Ascending aorta (tissue), 2 donors: ENCODE results near the gene RAB11FIP5. TPM values are rescaled to one million over a fixed set of nuclear protein-coding genes. Genes with fewer than 3 reads are reported as not detected.
"Not testable (repeated sequence)": the region's sequence is repeated elsewhere in the genome, so short reads cannot be mapped to it uniquely, and the experiment has no call there.

Experiments
- DNase-seq, 2 donors: peaks; one replicate each; pipeline ENCODE4 v3.0.0-alpha.2; 2019; ENCODE audit warnings: low spot score in 2 of 2
- H3K27ac ChIP-seq, 2 donors: fragments of 200-600 bp; sonication (generic); one replicate each; pipeline ENCODE4 v1.5.1; 2016 to 2017; ENCODE audit warnings: mild to moderate bottlenecking in 1 of 2
- H3K27me3 ChIP-seq: fragments of 200-600 bp; sonication (generic); one replicate; pipeline ENCODE4 v1.5.1; 2017
- H3K36me3 ChIP-seq, 2 donors: fragments of 200-600 bp; sonication (generic); one replicate each; pipeline ENCODE4 v1.5.1; 2016
- H3K4me1 ChIP-seq, 2 donors: fragments of 200-600 bp; sonication (generic); one replicate each; pipeline ENCODE4 v1.5.1; 2016 to 2017; ENCODE audit warnings: mild to moderate bottlenecking in 1 of 2
- H3K4me3 ChIP-seq, 2 donors: fragments of 200-600 bp; sonication (generic); one replicate each; pipeline ENCODE4 v1.5.1; 2016 to 2017; ENCODE audit warnings: mild to moderate bottlenecking in 1 of 2
- H3K9me3 ChIP-seq, 2 donors: fragments of 200-600 bp; sonication (generic); one replicate each; pipeline ENCODE4 v1.5.1; 2016
- intact Hi-C: fragments of 100-400 bp; cut with DNase I; formaldehyde crosslinking; loops from one replicate; pipeline ENCODE4 v1.15.1; 2023
- total RNA-seq: library from RNA; depleted of rRNA; stranded (reverse); fragments of >200 nt; gene quantifications from one replicate; pipeline ENCODE4 v1.1.0, GENCODE V29; 2016
- TF ChIP-seq, protein P1 (sequence below), 3 experiments: fragments of 200-600 bp in 2 of 3; fragments of 450-650 bp in 1 of 3; sonication (generic) in 2 of 3; IDR thresholded peaks; one replicate each; pipeline ENCODE4 v1.5.1; 2016 to 2019; ENCODE audit warnings: antibody characterized with exemption in 3 of 3, mild to moderate bottlenecking in 1 of 3, moderate library complexity in 1 of 3

Gene RAB11FIP5
- total RNA-seq, 1 donor from 2014 or later: 95.3 TPM

DNA sequence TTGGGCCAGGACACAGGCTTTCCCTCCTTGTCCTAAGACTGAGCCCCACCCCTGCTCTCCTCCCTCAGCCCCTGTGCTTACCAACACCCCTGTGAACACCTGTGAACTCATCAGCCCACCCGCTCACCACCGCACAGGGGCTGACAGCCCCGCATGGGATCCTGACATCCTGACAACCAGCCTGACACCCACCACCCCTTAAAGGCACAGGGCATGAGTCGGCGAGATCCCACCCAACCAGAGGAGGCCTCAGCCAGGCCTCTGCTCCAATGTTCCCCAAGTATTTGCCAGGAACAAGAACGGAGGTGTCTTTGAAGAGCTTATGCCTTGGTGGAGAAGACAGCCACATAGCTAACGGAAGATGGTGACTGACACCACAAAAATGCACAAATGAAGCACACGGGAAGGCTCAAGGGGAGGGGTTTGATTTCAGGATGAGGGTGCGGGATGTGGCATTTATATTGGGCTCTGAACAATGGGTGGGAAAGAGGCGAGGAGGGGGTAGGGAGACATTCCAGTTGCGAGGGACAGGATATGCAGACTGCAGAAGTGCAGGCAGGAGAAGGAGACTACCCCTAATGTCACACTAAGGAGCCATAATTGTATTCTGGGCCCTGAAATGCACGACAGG lies 11.0 kb downstream of the RAB11FIP5 start:
- no peaks in the 10 kb centered on the region for H3K36me3 ChIP-seq

DNA sequence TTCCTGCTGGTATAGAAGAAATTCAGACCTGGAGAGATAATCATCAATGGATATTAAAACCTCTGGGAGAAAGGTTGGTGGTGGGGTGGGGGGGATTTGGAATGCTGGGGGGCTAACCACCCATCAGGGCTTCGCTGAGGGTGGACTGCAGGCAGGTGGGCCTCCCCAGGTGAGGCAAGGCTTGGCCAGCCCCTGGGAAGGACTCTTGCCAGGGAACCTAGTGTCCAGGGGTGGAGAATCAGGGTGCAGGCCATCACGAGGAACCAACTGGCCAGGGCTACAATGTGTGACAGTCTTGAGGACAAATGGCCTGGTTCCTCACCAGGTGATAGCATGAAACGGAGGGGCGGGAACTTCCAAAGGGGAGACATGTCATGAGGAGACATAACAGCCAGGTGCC lies 11.8 kb downstream of the RAB11FIP5 start:
- no peak for DNase-seq
- Histone ChIP-seq H3K27ac (no peak overlapping the region), H3K9me3 (no peaks in the 10 kb centered on the region), H3K4me1 (peaks cover 0 to under 1% of the 10 kb centered on the region in 2 donors), H3K4me3 (no peak overlapping the region), H3K36me3 (no peaks in the 10 kb centered on the region), H3K27me3 (no peaks in the 10 kb centered on the region)
- TF ChIP-seq, protein P1, sequence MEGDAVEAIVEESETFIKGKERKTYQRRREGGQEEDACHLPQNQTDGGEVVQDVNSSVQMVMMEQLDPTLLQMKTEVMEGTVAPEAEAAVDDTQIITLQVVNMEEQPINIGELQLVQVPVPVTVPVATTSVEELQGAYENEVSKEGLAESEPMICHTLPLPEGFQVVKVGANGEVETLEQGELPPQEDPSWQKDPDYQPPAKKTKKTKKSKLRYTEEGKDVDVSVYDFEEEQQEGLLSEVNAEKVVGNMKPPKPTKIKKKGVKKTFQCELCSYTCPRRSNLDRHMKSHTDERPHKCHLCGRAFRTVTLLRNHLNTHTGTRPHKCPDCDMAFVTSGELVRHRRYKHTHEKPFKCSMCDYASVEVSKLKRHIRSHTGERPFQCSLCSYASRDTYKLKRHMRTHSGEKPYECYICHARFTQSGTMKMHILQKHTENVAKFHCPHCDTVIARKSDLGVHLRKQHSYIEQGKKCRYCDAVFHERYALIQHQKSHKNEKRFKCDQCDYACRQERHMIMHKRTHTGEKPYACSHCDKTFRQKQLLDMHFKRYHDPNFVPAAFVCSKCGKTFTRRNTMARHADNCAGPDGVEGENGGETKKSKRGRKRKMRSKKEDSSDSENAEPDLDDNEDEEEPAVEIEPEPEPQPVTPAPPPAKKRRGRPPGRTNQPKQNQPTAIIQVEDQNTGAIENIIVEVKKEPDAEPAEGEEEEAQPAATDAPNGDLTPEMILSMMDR (IDR thresholded peaks at IDR 0.05): no peak
- intact Hi-C loops: no loop called here

More for the DNA sequence above, 11.0 kb downstream of the RAB11FIP5 start:
- intact Hi-C loops: no loop called here
- TF ChIP-seq, protein P1 (IDR thresholded peaks at IDR 0.05): no peak
- no peaks in the 10 kb centered on the region for H3K9me3 ChIP-seq
- no peaks in the 10 kb centered on the region for H3K27me3 ChIP-seq
- no peak overlapping the region for H3K4me3 ChIP-seq
- peaks cover 0 to 8% of the 10 kb centered on the region in 2 donors for H3K4me1 ChIP-seq
- H3K27ac ChIP-seq: no peak overlapping the region
- no peak for DNase-seq

DNA sequence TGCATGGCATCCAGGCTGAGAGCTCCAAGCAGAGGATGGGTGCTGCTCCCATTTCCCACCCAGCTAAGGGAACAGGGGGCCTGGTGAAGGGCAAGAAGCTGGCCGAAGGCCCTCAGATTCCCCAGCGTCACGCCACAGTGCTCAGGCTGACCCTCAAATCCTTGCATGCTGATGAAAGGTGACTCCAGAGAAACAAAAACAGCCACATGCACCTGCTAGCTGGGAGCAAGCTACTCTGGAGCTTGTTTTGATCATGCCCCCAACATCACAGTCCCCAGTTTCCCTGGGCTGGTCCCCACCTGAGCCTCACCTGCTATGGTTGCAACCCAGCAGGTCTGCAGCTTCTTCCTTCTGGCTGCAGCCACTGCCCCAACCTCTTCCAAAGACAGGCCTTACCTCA lies 13.3 kb downstream of the RAB11FIP5 start:
- no peaks in the 10 kb centered on the region for H3K9me3 ChIP-seq
- TF ChIP-seq, protein P1 (IDR thresholded peaks at IDR 0.05): no peak
- peaks cover 0 to under 1% of the 10 kb centered on the region in 2 donors for H3K4me1 ChIP-seq
- intact Hi-C loops: no loop called here
- no peaks in the 10 kb centered on the region for H3K27me3 ChIP-seq
- no peak overlapping the region for H3K4me3 ChIP-seq
- no peaks in the 10 kb centered on the region for H3K36me3 ChIP-seq
- H3K27ac ChIP-seq: no peak overlapping the region
- DNase-seq: no peak

DNA sequence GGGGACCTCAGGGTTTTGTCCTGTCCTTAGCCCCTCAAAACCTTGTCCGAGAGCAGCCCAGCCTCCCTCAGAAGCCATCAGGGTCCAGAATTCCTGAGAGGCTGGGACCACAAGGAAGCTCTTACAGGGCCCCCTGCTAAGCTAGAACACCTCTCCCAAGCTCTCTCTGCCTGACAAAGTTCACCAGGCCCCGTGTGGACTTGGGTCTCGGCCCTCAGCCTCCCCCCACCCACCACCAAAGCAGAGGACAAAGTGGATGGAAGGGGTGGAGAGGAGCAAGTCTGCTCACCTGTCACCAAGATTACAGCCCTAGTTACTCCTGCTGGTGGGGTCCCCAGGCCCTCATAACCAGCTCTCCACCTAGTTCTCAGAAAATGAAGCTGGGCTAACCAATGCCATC lies 16.8 kb downstream of the RAB11FIP5 start:
- Histone ChIP-seq H3K27ac (no peak overlapping the region), H3K4me1 (peaks cover 4 to 32% of the 10 kb centered on the region in 2 donors), H3K27me3 (no peaks in the 10 kb centered on the region), H3K4me3 (no peak overlapping the region), H3K9me3 (no peaks in the 10 kb centered on the region), H3K36me3 (no peaks in the 10 kb centered on the region)
- intact Hi-C loops: no loop called here
- DNase-seq: no peak
- TF ChIP-seq, protein P1 (IDR thresholded peaks at IDR 0.05): no peak

DNA sequence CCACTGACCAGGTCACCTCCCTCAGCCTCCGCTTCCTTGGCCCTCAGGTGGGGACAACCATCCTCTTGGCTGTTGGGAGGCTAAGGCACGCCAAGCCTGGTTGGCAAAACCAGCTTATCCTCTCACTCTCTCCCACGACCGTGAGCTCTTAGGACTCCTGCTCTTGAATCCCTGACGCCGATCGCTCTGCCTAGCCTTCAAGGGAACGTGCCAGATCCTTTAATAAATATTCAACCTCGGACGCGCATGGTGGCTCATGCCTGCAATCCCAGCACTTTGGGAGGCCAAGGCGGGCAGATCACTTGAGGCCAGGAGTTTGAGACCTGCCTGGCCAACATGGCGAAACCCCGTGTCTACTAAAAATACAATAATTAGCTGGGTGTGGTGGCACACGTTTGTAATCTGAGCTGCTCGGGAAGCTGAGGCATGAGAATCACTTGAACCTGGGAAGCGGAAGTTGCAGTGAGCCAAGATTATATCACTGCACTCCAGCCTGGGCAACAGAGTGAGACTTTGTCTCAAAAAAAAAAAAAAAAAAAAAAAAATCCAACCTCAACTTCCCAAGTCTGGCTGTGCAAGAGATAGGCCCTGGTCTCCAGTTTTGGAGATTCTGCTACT lies 19.0 kb downstream of the RAB11FIP5 start:
- DNase-seq, H3K4me3 ChIP-seq, H3K27me3 ChIP-seq, intact Hi-C loops, H3K9me3 ChIP-seq, H3K36me3 ChIP-seq: not testable (repeated sequence)
- Histone ChIP-seq H3K27ac (peak overlapping the region; percentile 63 to 93), H3K4me1 (peaks cover 8 to 51% of the 10 kb centered on the region in 2 donors)

DNA sequence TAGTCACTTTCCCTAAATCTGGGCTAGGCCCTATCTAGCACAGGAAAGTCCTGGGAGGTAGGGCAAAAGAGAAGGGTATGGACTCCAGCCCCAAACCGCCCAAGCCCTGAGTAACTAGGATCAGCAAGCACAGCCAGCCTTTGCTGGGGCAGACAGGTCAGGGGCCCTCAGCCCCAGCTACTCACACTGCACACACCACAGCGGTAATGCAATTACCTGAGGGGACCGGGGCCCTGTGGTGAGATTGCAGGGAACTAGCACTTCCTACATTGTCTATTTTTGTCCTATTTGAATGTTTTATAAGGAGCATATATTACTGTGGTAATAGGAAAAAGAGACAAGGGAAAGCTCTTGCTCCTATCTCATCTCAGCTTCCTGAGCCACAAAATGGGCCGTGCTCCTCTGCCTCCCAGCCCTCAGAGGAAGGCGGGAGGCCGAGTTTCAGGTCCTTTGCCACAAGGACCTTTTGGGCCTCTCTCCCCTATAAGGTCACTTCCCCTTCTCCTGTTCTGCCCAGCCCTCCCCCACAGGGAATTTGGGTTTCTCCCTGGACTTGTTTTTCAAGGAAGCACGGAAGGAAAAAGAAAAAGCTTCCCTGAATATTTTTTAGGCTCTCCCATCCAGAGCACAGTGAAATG lies 20.5 kb downstream of the RAB11FIP5 start:
- TF ChIP-seq, protein P1 (IDR thresholded peaks at IDR 0.05): no peak
- H3K9me3 ChIP-seq: no peaks in the 10 kb centered on the region
- H3K36me3 ChIP-seq: peaks cover 0 to 17% of the 10 kb centered on the region in 2 donors
- intact Hi-C loops: no loop called here
- H3K4me3 ChIP-seq: no peak overlapping the region
- no peaks in the 10 kb centered on the region for H3K27me3 ChIP-seq
- peak overlapping the region; percentile 63 to 93 for H3K27ac ChIP-seq
- H3K4me1 ChIP-seq: peaks cover 19 to 65% of the 10 kb centered on the region in 2 donors
- DNase-seq: no peak
